Kidney (tissue), 14 donors: Measurements from ENCODE around the gene ATAD3A. TPM values are rescaled to one million over a fixed set of nuclear protein-coding genes. Genes with fewer than 3 reads are reported as not detected.

Experiments used
- DNase-seq, 5 donors: peaks; one replicate each; pipeline ENCODE4 v3.0.0-alpha.2; 2013 to 2020
- FAIRE-seq: peaks from 2 replicates; lab custom pipeline; 2012; peaks lifted over from hg19 to GRCh38; lab: Jason Lieb, UNC
- H3K27ac ChIP-seq, 2 donors: one replicate each; pipeline ENCODE4 v1.7.0; 2013; ENCODE audit warnings: low read depth in 2 of 2, low read length in 2 of 2, inconsistent platforms in 1 of 2
- H3K27me3 ChIP-seq: one replicate; pipeline ENCODE4 v1.7.1; 2013; ENCODE audit warnings: low read length, inconsistent platforms; ENCODE audit not compliant: control insufficient read depth, insufficient read depth
- H3K36me3 ChIP-seq, 3 donors: one replicate each; pipeline versions ENCODE4 v1.7.0 to v1.7.1; 2013; ENCODE audit warnings: low read length in 3 of 3, control low read depth in 1 of 3, inconsistent platforms in 1 of 3; ENCODE audit not compliant: insufficient read depth in 3 of 3, control insufficient read depth in 2 of 3
- H3K4me1 ChIP-seq, 3 donors: one replicate each; pipeline versions ENCODE4 v1.7.0 to v1.7.1; 2013; ENCODE audit warnings: low read length in 3 of 3, inconsistent platforms in 1 of 3, low read depth in 1 of 3; ENCODE audit not compliant: control insufficient read depth in 2 of 3, insufficient read depth in 2 of 3
- H3K4me3 ChIP-seq, 3 donors: one replicate each; pipeline versions ENCODE4 v1.7.0 to v1.8.1; 2013; ENCODE audit warnings: low read length in 3 of 3, control low read depth in 1 of 3, inconsistent platforms in 1 of 3
- H3K9ac ChIP-seq, 3 donors: one replicate each; pipeline versions ENCODE4 v1.7.0 to v1.7.1; 2013; ENCODE audit warnings: low read length in 3 of 3, control low read depth in 1 of 3, inconsistent platforms in 1 of 3
- H3K9me3 ChIP-seq, 3 donors: one replicate each; pipeline versions ENCODE4 v1.7.0 to v1.7.1; 2013; ENCODE audit warnings: low read length in 3 of 3, control low read depth in 1 of 3, inconsistent platforms in 1 of 3; ENCODE audit not compliant: control insufficient read depth in 2 of 3, insufficient read depth in 1 of 3
- CTCF ChIP-seq: IDR thresholded peaks from 3 replicates; pipeline ENCODE4 v1.5.1; 2012; ENCODE audit warnings: mild to moderate bottlenecking, moderate library complexity, borderline replicate concordance; ENCODE audit not compliant: insufficient read depth; ENCODE audit errors: extremely low read depth
- intact Hi-C: fragments of 100-400 bp; cut with DNase I; formaldehyde crosslinking; loops from one replicate; pipeline ENCODE4 v1.11.1; 2022
- polyA plus RNA-seq: library from polyadenylated mRNA; stranded (reverse); fragments of 350-450 nt; fragmentation: Illumina TruSeq; extraction: RNeasy Lipid Tissue Mini Kit (QIAGEN cat#74804); gene quantifications from one replicate; pipeline ENCODE4 v1.2.3, GENCODE V29; 2014; ENCODE audit warnings: low read depth, low replicate concordance; ENCODE audit not compliant: insufficient read depth
- total RNA-seq: library from RNA; stranded (reverse); fragmentation: NEBNext Ultra II Directional; extraction: Animal tissue kit (Norgen Biotek cat#: 25700); gene quantifications from one replicate; pipeline ENCODE4 v1.2.1, GENCODE V29; 2021
- donor health status: control.
- donor health status: control.
- donor health status: control.
- donor health status: control.
- donor health status: control.
- donor health status: DM: yes; HTN: yes; CAD: no.
- donor health status: Normal renal cell carcinoma (clear cell type).

ATAD3A gene
- total and polyA plus RNA-seq, 2 donors from 2014 or later, result 17.5 to 19.1 TPM

GRCh38 chr1:1564268-1564667 lies 52.3 kb downstream of the ATAD3A start:
- DNase-seq (no peak), FAIRE-seq (no peak)
- H3K36me3 ChIP-seq, result peaks cover 3 to 28% (median 23%) of the 10 kb centered on the region in 3 donors

GRCh38 chr1:1565340-1565739 lies 53.4 kb downstream of the ATAD3A start:
- Histone ChIP-seq H3K4me1 (peaks cover 0 to 9% (median 0%) of the 10 kb centered on the region in 3 donors), H3K27me3 (no peaks in the 10 kb centered on the region), H3K9ac (no peak overlapping the region), H3K27ac (no peak overlapping the region), H3K36me3 (peaks cover 3 to 28% (median 23%) of the 10 kb centered on the region in 3 donors), H3K4me3 (no peak overlapping the region), H3K9me3 (no peaks in the 10 kb centered on the region)
- FAIRE-seq (no peak), DNase-seq (no peak)
- TF ChIP-seq CTCF, result no peak
- intact Hi-C loops, result no loop called here

More at GRCh38 chr1:1564268-1564667, 52.3 kb downstream of the ATAD3A start:
- no peak overlapping the region for H3K9ac ChIP-seq
- H3K27ac ChIP-seq, result no peak overlapping the region
- intact Hi-C loops, result no loop called here
- H3K27me3 ChIP-seq, result no peaks in the 10 kb centered on the region
- no peak for TF ChIP-seq CTCF
- H3K4me1 ChIP-seq, result peaks cover 0 to 9% (median 0%) of the 10 kb centered on the region in 3 donors
- no peaks in the 10 kb centered on the region for H3K9me3 ChIP-seq
- no peak overlapping the region for H3K4me3 ChIP-seq

- no peak for TF ChIP-seq CTCF
- Histone ChIP-seq H3K27me3 (no peaks in the 10 kb centered on the region), H3K9me3 (no peaks in the 10 kb centered on the region), H3K27ac (no peak overlapping the region), H3K36me3 (peaks cover 3 to 22% (median 19%) of the 10 kb centered on the region in 3 donors), H3K9ac (no peak overlapping the region), H3K4me3 (no peak overlapping the region), H3K4me1 (peaks cover 0 to 9% (median 0%) of the 10 kb centered on the region in 3 donors)
- DNase-seq, result no peak
- intact Hi-C loops, result no loop called here
- FAIRE-seq, result no peak
Measured at GRCh38 chr1:1567152-1567875, 55.4 kb downstream of the ATAD3A start.
